Thyroid gland (tissue), 4 donors: ENCODE results near the gene MPL.

ENCODE experiments used
- POLR2A ChIP-seq, 2 donors: fragments of 450-650 bp; IDR thresholded peaks; one replicate each; pipeline ENCODE4 v1.6.1; 2017; ENCODE audit warnings: antibody characterized with exemption in 2 of 2, mild to moderate bottlenecking in 2 of 2, moderate library complexity in 1 of 2
- TF ChIP-seq, protein P1 (sequence below), 6 experiments: fragments of 200-600 bp in 3 of 6; fragments of 450-650 bp in 3 of 6; sonication (generic) in 3 of 6; IDR thresholded peaks; one replicate each; pipeline ENCODE4 v1.5.1; 2016 to 2019; ENCODE audit warnings: antibody characterized with exemption in 6 of 6, mild to moderate bottlenecking in 2 of 6, inconsistent platforms in 1 of 6, moderate library complexity in 1 of 6

DNA sequence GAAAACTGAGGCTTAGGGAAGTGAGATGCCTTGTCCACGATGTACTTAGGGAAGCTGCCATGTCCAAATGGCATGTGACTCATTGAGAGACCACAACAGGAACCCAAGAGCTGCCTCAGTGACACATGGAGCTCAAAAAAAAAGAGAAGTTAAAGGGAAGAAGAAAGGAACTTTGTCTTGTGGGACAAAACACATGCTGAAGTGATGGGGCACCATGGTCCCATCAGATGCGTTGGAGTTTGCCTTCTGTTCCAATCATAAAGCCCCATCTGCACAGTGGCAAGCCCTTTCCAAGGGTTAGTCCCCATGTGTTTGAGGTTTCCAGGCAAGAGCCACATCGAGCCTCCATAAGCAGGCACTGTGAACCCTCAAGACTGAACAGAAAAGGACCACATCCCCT, 44.0 kb downstream of the MPL start:
- TF ChIP-seq POLR2A (IDR thresholded peaks at IDR 0.05), result no peak
- TF ChIP-seq, protein P1, sequence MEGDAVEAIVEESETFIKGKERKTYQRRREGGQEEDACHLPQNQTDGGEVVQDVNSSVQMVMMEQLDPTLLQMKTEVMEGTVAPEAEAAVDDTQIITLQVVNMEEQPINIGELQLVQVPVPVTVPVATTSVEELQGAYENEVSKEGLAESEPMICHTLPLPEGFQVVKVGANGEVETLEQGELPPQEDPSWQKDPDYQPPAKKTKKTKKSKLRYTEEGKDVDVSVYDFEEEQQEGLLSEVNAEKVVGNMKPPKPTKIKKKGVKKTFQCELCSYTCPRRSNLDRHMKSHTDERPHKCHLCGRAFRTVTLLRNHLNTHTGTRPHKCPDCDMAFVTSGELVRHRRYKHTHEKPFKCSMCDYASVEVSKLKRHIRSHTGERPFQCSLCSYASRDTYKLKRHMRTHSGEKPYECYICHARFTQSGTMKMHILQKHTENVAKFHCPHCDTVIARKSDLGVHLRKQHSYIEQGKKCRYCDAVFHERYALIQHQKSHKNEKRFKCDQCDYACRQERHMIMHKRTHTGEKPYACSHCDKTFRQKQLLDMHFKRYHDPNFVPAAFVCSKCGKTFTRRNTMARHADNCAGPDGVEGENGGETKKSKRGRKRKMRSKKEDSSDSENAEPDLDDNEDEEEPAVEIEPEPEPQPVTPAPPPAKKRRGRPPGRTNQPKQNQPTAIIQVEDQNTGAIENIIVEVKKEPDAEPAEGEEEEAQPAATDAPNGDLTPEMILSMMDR (IDR thresholded peaks at IDR 0.05), result no peak
